IMR-90 (cell line): ENCODE measurements around the gene TMEM132A. TPM values are rescaled to one million over a fixed set of nuclear protein-coding genes. Genes with fewer than 3 reads are reported as not detected.
A peak's percentile ranks its signal among the peaks of the same experiment; 100 is the strongest.

Experiments used
- ATAC-seq: fragments of 200-7000 bp; cut with Tn5 transposase; 2 replicates; pipeline ENCODE4 v1.9.1; 2020; ENCODE audit warnings: low read depth, mild to moderate bottlenecking, moderate library complexity
- BruUV-seq: library from RNA; stranded (reverse); fragments of 400-500 nt; replicated peaks from 2 replicates; lab custom pipeline; 2021; lab: Mats Ljungman, UMichigan
- CTCF ChIA-PET: fragments of 300-600 bp; formaldehyde crosslinking; extraction: SDS; loops from one replicate; lab custom pipeline; 2021; ENCODE audit warnings: antibody characterized with exemption; lab: Yijun Ruan, JAX
- POLR2A ChIA-PET: fragments of 300-600 bp; sonication (Branson Sonifier 250); formaldehyde crosslinking; loops from one replicate; lab custom pipeline; 2022; ENCODE audit warnings: antibody characterized with exemption; ENCODE audit not compliant: unreplicated experiment; lab: Charles Lee
- DNase-seq: peaks from one replicate; pipeline ENCODE4 v3.0.0; 2013
- H2AFZ ChIP-seq: replicated peaks from 2 replicates; pipeline ENCODE3; 2013; ENCODE audit warnings: low read length, mild to moderate bottlenecking; ENCODE audit not compliant: poor library complexity
- H2AK5ac ChIP-seq: 2 replicates; pipeline ENCODE4 v1.6.1; 2013; ENCODE audit warnings: low read depth, low read length, inconsistent platforms
- H2AK9ac ChIP-seq: replicated peaks from 2 replicates; pipeline ENCODE3; 2013; ENCODE audit warnings: mild to moderate bottlenecking, low read depth, low read length, moderate library complexity; ENCODE audit not compliant: poor library complexity
- H2BK120ac ChIP-seq: 2 replicates; pipeline ENCODE4 v1.6.1; 2013; ENCODE audit warnings: low read depth, low read length, inconsistent platforms
- H2BK15ac ChIP-seq: 3 replicates; pipeline ENCODE4 v1.6.1; 2013; ENCODE audit warnings: low read depth, low read length, inconsistent platforms
- H2BK20ac ChIP-seq: 2 replicates; pipeline ENCODE4 v1.6.1; 2013; ENCODE audit warnings: low read depth, mild to moderate bottlenecking, inconsistent platforms, low read length, moderate library complexity
- H2BK5ac ChIP-seq: 2 replicates; pipeline ENCODE4 v1.6.1; 2013; ENCODE audit warnings: mild to moderate bottlenecking, low read depth, low read length, inconsistent platforms; ENCODE audit not compliant: poor library complexity, severe bottlenecking
- H3K14ac ChIP-seq: replicated peaks from 2 replicates; pipeline ENCODE4 v1.6.1; 2013; ENCODE audit warnings: low read depth, low read length, inconsistent platforms
- H3K18ac ChIP-seq: 2 replicates; pipeline ENCODE4 v1.6.1; 2013; ENCODE audit warnings: low read depth, low read length, control low read depth
- H3K23ac ChIP-seq: 2 replicates; pipeline ENCODE4 v1.6.1; 2013; ENCODE audit warnings: low read depth, low read length, inconsistent platforms
- H3K27ac ChIP-seq: 2 replicates; pipeline ENCODE4 v1.5.1; 2013; ENCODE audit warnings: mild to moderate bottlenecking, control low read depth, low read length; ENCODE audit not compliant: insufficient read depth
- H3K27me3 ChIP-seq: 2 replicates; pipeline ENCODE4 v1.6.1; 2013; ENCODE audit warnings: low read length; ENCODE audit not compliant: control insufficient read depth, insufficient read depth
- H3K36me3 ChIP-seq: 2 replicates; pipeline ENCODE4 v1.6.1; 2013; ENCODE audit warnings: low read length, mixed read lengths; ENCODE audit not compliant: control insufficient read depth, insufficient read depth
- H3K4ac ChIP-seq: 2 replicates; pipeline ENCODE4 v1.6.1; 2013; ENCODE audit warnings: low read depth, low read length, inconsistent platforms
- H3K4me1 ChIP-seq: 2 replicates; pipeline ENCODE4 v1.6.1; 2013; ENCODE audit warnings: low read length, mixed read lengths; ENCODE audit not compliant: control insufficient read depth, insufficient read depth
- H3K4me2 ChIP-seq: 2 replicates; pipeline ENCODE4 v1.6.1; 2013; ENCODE audit warnings: low read depth, mild to moderate bottlenecking, control low read depth, low read length, moderate library complexity
- H3K4me3 ChIP-seq: 2 replicates; pipeline ENCODE4 v1.5.1; 2013; ENCODE audit warnings: low read depth, mild to moderate bottlenecking, control low read depth, low read length, moderate library complexity; ENCODE audit not compliant: insufficient read depth
- H3K56ac ChIP-seq: 2 replicates; pipeline ENCODE4 v1.6.1; 2013; ENCODE audit warnings: low read length, inconsistent platforms; ENCODE audit not compliant: insufficient read depth; ENCODE audit errors: extremely low read depth
- H3K79me1 ChIP-seq, 2 experiments: 2 replicates each; pipeline ENCODE4 v1.6.1; 2013; ENCODE audit warnings: low read length in 2 of 2, inconsistent platforms in 1 of 2, low read depth in 1 of 2
- H3K9ac ChIP-seq: 2 replicates; pipeline ENCODE4 v1.6.1; 2013; ENCODE audit warnings: low read depth, low read length, control low read depth
- H3K9me1 ChIP-seq: 2 replicates; pipeline ENCODE4 v1.6.1; 2013; ENCODE audit warnings: low read length, inconsistent platforms; ENCODE audit not compliant: insufficient read depth
- H3K9me3 ChIP-seq: 2 replicates; pipeline ENCODE4 v1.6.1; 2013; ENCODE audit warnings: low read length; ENCODE audit not compliant: control insufficient read depth, insufficient read depth
- H4K20me1 ChIP-seq: 2 replicates; pipeline ENCODE4 v1.6.1; 2013; ENCODE audit warnings: low read length, inconsistent platforms; ENCODE audit not compliant: insufficient read depth
- H4K5ac ChIP-seq: 2 replicates; pipeline ENCODE4 v1.6.1; 2013; ENCODE audit warnings: mild to moderate bottlenecking, low read depth, low read length, control low read depth
- H4K8ac ChIP-seq, 2 experiments: 2 replicates each; pipeline ENCODE4 v1.6.1; 2013; ENCODE audit warnings: low read depth in 2 of 2, low read length in 2 of 2, control low read depth in 1 of 2, inconsistent platforms in 1 of 2
- H4K91ac ChIP-seq: 2 replicates; pipeline ENCODE4 v1.6.1; 2013; ENCODE audit warnings: low read depth, low read length, inconsistent platforms; ENCODE audit not compliant: insufficient read depth
- BHLHE40 ChIP-seq: fragments of 150-350 bp; IDR thresholded peaks from 2 replicates; pipeline ENCODE4 v1.6.1; 2016; ENCODE audit warnings: mild to moderate bottlenecking, low read depth, low read length
- CEBPB ChIP-seq: IDR thresholded peaks from 2 replicates; pipeline ENCODE4 v1.6.1; 2012; ENCODE audit warnings: low read depth, low read length, improper control_type of control experiment
- CHD1 ChIP-seq: IDR thresholded peaks from 2 replicates; pipeline ENCODE4 v1.6.1; 2012; ENCODE audit warnings: low read depth, low read length, improper control_type of control experiment
- MAZ ChIP-seq: IDR thresholded peaks from 2 replicates; pipeline ENCODE4 v1.6.1; 2012; ENCODE audit warnings: low read depth, mild to moderate bottlenecking, low read length, improper control_type of control experiment, moderate library complexity, borderline replicate concordance
- MXI1 ChIP-seq: IDR thresholded peaks from 2 replicates; pipeline ENCODE4 v1.6.1; 2012; ENCODE audit warnings: low read depth, mild to moderate bottlenecking, low read length, moderate library complexity, borderline replicate concordance
- NFE2L2 ChIP-seq: fragments of 150-350 bp; IDR thresholded peaks from 2 replicates; pipeline ENCODE4 v1.6.1; 2016; ENCODE audit warnings: low read depth, mild to moderate bottlenecking, low read length
- RCOR1 ChIP-seq: IDR thresholded peaks from 2 replicates; pipeline ENCODE4 v1.6.1; 2012; ENCODE audit warnings: mild to moderate bottlenecking, low read length, improper control_type of control experiment; ENCODE audit not compliant: insufficient replicate concordance
- SMC3 ChIP-seq: fragments of 150-350 bp; IDR thresholded peaks from 2 replicates; pipeline ENCODE4 v1.6.1; 2016; ENCODE audit warnings: low read depth, mild to moderate bottlenecking, antibody characterized with exemption, low read length, moderate library complexity
- WGBS, 2 experiments: methylation state at CpG; one replicate each; pipeline versions ENCODE4 v1.1.5 to v1.1.7; 2013; ENCODE audit warnings: missing lambda C conversion rate in 2 of 2; ENCODE audit not compliant: insufficient read length in 1 of 2; ENCODE audit errors: extremely low coverage in 2 of 2; 5-methylcytosine and 5-hydroxymethylcytosine counted together
- dilution Hi-C: fragments of 300-500 bp; cut with HindIII; formaldehyde crosslinking; loops from one replicate; pipeline ENCODE4 v1.14.3; 2018; ENCODE audit warnings: low sequenced_read_pairs; ENCODE audit not compliant: unreplicated experiment
- in situ Hi-C: fragments of 300-500 bp; cut with MboI; formaldehyde crosslinking; loops from 3 replicates; pipeline ENCODE4 v1.14.3; 2019; ENCODE audit warnings: low sequenced_read_pairs, inconsistent platforms, mixed read lengths
- intact Hi-C: fragments of 100-400 bp; cut with micrococcal nuclease; formaldehyde crosslinking; loops from 2 replicates; pipeline ENCODE4 v1.10.0; 2022
- polyA plus RNA-seq, 3 experiments: library from polyadenylated mRNA; depleted of rRNA; stranded (reverse); fragments of >200 nt; gene quantifications; 2 replicates each; pipeline ENCODE4 v1.2.3, GENCODE V29; 2012; ENCODE audit warnings: low replicate concordance in 1 of 3
- total RNA-seq: library from RNA; depleted of rRNA; stranded (reverse); fragments of >200 nt; gene quantifications from 2 replicates; pipeline ENCODE4 v1.2.3, GENCODE V29; 2012
- TF ChIP-seq, protein P1 (sequence below): fragments of 150-350 bp; IDR thresholded peaks from 2 replicates; pipeline ENCODE4 v1.6.1; 2016; ENCODE audit warnings: low read depth, mild to moderate bottlenecking, low read length, moderate library complexity, borderline replicate concordance
- TF ChIP-seq, protein P2 (sequence below): conservative IDR thresholded peaks from 2 replicates; pipeline ENCODE4 v1.5.1; 2012; ENCODE audit warnings: mild to moderate bottlenecking, low read depth, low read length, improper control_type of control experiment
- TF ChIP-seq, protein P3 (sequence below): fragments of 150-350 bp; IDR thresholded peaks from 2 replicates; pipeline ENCODE4 v1.6.1; 2017; ENCODE audit warnings: mild to moderate bottlenecking, antibody characterized with exemption, low read length, low read depth

TMEM132A gene
- total and polyA plus RNA-seq, 2 of the 4 experiments (the other 2 are of a cell fraction), result 7.7 to 64.2 TPM

DNA sequence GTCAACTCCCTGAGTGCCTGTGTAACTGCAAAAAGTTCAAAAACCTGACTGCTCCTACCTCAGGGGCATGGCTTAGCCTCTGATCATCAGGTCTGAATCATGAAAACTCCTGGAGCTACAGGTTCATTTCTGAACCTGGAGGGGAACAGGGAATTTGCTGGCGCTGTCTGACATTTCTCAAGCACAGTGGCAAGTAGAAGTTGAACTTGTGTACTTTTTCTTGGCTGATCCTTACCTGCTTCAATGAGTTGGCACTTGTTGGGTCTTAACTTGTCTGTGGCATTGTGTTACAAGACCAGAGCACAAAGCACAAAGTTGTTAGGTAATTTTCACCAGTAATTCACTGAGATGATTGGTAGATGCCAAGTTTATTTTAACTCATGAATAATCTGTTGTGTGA, 7.0 kb upstream of the TMEM132A start:
- no peak overlapping the region for H3K4me2 ChIP-seq
- H3K36me3 ChIP-seq, result peaks cover 23% of the 10 kb centered on the region
- no peak overlapping the region for H3K27ac ChIP-seq
- no peak overlapping the region for H2BK120ac ChIP-seq
- peaks cover 23 to 58% of the 10 kb centered on the region in 2 experiments for H3K79me1 ChIP-seq
- ChIA-PET CTCF (no interaction called here), POLR2A (no interaction called here)
- intact Hi-C loops, result no loop called here
- no peak overlapping the region for H2AK5ac ChIP-seq
- no peak for ATAC-seq
- H3K4ac ChIP-seq, result no peak overlapping the region
- H3K4me1 ChIP-seq, result peaks cover 7% of the 10 kb centered on the region
- H3K27me3 ChIP-seq, result no peaks in the 10 kb centered on the region
- H3K23ac ChIP-seq, result peak overlapping the region; percentile 38; the same call in 1 of the 2 replicates
- no TSS peak for BruUV-seq
- no peak overlapping the region for H2AK9ac ChIP-seq
- no peak overlapping the region for H2AFZ ChIP-seq
- in situ Hi-C loops, result loop anchor here (25.0 kb wide), 1 partner anchor 1330 kb away; no protein-coding TSS in a partner anchor
- H3K9me3 ChIP-seq, result no peaks in the 10 kb centered on the region
- DNase-seq, result no peak
- H3K9me1 ChIP-seq, result peaks cover 18% of the 10 kb centered on the region
- no peak overlapping the region for H4K8ac ChIP-seq
- H3K4me3 ChIP-seq, result no peak overlapping the region
- no peak overlapping the region for H3K18ac ChIP-seq
- H4K5ac ChIP-seq, result no peak overlapping the region
- no peak overlapping the region for H2BK5ac ChIP-seq
- dilution Hi-C loops, result no loop called here
- WGBS, 2 experiments, result no CpG with 5 or more reads among the region's 1 CpG
- peaks cover 14% of the 10 kb centered on the region; the same call in 1 of the 2 replicates for H4K20me1 ChIP-seq
- H2BK15ac ChIP-seq, result no peak overlapping the region
- no peak overlapping the region for H3K9ac ChIP-seq
- no peak overlapping the region for H4K91ac ChIP-seq
- TF ChIP-seq BHLHE40 (no peak), MXI1 (no peak), MAZ (no peak), RCOR1 (no peak), NFE2L2 (no peak), CEBPB (no peak), SMC3 (no peak), CHD1 (no peak)
- TF ChIP-seq, protein P1, sequence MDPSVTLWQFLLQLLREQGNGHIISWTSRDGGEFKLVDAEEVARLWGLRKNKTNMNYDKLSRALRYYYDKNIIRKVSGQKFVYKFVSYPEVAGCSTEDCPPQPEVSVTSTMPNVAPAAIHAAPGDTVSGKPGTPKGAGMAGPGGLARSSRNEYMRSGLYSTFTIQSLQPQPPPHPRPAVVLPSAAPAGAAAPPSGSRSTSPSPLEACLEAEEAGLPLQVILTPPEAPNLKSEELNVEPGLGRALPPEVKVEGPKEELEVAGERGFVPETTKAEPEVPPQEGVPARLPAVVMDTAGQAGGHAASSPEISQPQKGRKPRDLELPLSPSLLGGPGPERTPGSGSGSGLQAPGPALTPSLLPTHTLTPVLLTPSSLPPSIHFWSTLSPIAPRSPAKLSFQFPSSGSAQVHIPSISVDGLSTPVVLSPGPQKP, result no peak
- TF ChIP-seq, protein P2, sequence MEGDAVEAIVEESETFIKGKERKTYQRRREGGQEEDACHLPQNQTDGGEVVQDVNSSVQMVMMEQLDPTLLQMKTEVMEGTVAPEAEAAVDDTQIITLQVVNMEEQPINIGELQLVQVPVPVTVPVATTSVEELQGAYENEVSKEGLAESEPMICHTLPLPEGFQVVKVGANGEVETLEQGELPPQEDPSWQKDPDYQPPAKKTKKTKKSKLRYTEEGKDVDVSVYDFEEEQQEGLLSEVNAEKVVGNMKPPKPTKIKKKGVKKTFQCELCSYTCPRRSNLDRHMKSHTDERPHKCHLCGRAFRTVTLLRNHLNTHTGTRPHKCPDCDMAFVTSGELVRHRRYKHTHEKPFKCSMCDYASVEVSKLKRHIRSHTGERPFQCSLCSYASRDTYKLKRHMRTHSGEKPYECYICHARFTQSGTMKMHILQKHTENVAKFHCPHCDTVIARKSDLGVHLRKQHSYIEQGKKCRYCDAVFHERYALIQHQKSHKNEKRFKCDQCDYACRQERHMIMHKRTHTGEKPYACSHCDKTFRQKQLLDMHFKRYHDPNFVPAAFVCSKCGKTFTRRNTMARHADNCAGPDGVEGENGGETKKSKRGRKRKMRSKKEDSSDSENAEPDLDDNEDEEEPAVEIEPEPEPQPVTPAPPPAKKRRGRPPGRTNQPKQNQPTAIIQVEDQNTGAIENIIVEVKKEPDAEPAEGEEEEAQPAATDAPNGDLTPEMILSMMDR, result no peak
- TF ChIP-seq, protein P3, sequence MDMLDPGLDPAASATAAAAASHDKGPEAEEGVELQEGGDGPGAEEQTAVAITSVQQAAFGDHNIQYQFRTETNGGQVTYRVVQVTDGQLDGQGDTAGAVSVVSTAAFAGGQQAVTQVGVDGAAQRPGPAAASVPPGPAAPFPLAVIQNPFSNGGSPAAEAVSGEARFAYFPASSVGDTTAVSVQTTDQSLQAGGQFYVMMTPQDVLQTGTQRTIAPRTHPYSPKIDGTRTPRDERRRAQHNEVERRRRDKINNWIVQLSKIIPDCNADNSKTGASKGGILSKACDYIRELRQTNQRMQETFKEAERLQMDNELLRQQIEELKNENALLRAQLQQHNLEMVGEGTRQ, result no peak
- no peak overlapping the region for H2BK20ac ChIP-seq
- H3K56ac ChIP-seq, result no peak overlapping the region
- no peak overlapping the region for H3K14ac ChIP-seq
